ENCODE data around the gene DNAJC18. TPM values are rescaled to one million over a fixed set of nuclear protein-coding genes. Genes with fewer than 3 reads are reported as not detected.

Gene DNAJC18
- total and polyA plus RNA-seq, 2 experiments from 2014 or later = 10.9 to 13.4 TPM

DNA sequence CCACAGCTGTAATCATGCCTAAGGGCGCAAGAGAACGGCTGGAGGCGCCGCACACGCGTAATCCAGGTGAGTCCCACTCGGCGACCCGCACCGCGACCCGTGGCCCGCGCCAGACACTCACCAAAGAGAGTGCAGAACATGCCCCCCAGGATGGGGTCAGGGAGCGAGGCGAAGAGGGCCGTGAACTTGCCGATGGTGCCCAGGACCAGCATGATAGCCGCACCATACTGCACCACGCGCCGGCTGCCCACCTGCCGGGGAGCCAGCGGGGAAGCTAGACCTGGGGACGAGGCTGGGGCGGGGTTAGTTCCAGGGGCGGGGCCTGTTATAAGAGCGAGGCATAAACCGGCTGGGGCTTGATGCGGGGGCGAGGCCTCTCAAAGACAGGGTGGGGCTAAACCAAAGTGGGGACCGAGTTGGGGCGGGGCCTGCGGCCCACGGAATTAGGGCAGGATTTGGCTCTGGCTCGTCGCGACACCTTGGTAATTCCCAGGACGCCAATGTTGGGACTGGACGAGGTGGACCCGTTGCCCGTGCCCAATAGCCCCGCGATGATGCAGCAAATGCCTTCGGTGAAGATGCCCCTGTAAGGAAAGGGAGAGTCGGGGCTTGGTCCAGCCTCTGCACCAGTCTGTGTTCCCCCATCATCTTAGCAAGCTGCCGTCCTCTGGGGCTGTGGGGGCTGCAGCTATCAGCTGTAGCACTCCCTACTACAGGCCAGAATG lies 61.1 kb downstream of the DNAJC18 start:
- no peak overlapping the region for H3K4me3 ChIP-seq
- in situ Hi-C loops (cut with MboI) = no loop called here
- no peaks in the 10 kb centered on the region for H3K9me2 ChIP-seq (ENCODE audit: insufficient read depth)
- no peak overlapping the region for H2AFZ ChIP-seq
- no peak for TF ChIP-seq EZH2phosphoT487 (IDR thresholded peaks at IDR 0.05; ENCODE audit: insufficient read depth, low read depth)
- no peak for TF ChIP-seq EZH2 (IDR thresholded peaks at IDR 0.05; ENCODE audit: insufficient read depth, poor library complexity, severe bottlenecking)
- H3K9me3 ChIP-seq (ENCODE audit: low read depth) = no peaks in the 10 kb centered on the region
- peaks cover 8% of the 10 kb centered on the region; the same call in 1 of the 2 replicates for H3K4me1 ChIP-seq (ENCODE audit: insufficient read depth)
- DNase-seq = no peak
- H4K20me1 ChIP-seq (ENCODE audit: insufficient read depth) = no peaks in the 10 kb centered on the region
- no peak overlapping the region for H3K27ac ChIP-seq
- WGBS, 2 experiments (ENCODE audit: low coverage in 1 of 2, low lambda C conversion rate in 2 of 2, missing lambda C conversion rate in 2 of 2) = 74 to 77% methylated on average over 43 to 47 of the region's 47 CpGs
- no peaks in the 10 kb centered on the region for H3K27me3 ChIP-seq (replicated peaks; ENCODE audit: insufficient read depth)
- H3K4me2 ChIP-seq (ENCODE audit: unreplicated experiment) = no peak overlapping the region
- 0 out of 2 replicates have a peak, but pooled peaks cover 1% of the 10 kb centered on the region for H3K36me3 ChIP-seq (ENCODE audit: low read depth)
- no peak overlapping the region for H3K9ac ChIP-seq
- no peaks in the 10 kb centered on the region for H3K79me2 ChIP-seq (ENCODE audit: insufficient read depth)
- H3F3A ChIP-seq (ENCODE audit: insufficient read depth) = no peaks in the 10 kb centered on the region

GRCh38 chr5:139377226-139377625 lies 62.1 kb downstream of the DNAJC18 start:
- 98 to 100% methylated on average over 3 of the region's 3 CpGs for WGBS, 2 experiments (ENCODE audit: low coverage in 1 of 2, low lambda C conversion rate in 2 of 2, missing lambda C conversion rate in 2 of 2)
- Histone ChIP-seq H3K36me3 (ENCODE audit: low read depth) (0 out of 2 replicates have a peak, but pooled peaks cover 7% of the 10 kb centered on the region), H2AFZ (no peak overlapping the region), H3K4me2 (ENCODE audit: unreplicated experiment) (no peak overlapping the region), H3K4me1 (ENCODE audit: insufficient read depth) (peaks cover 8% of the 10 kb centered on the region; the same call in 1 of the 2 replicates), H3K79me2 (ENCODE audit: insufficient read depth) (no peaks in the 10 kb centered on the region), H3K4me3 (no peak overlapping the region), H3F3A (ENCODE audit: insufficient read depth) (no peaks in the 10 kb centered on the region), H4K20me1 (ENCODE audit: insufficient read depth) (no peaks in the 10 kb centered on the region), H3K27me3 (replicated peaks; ENCODE audit: insufficient read depth) (no peaks in the 10 kb centered on the region), H3K9ac (no peak overlapping the region), H3K27ac (no peak overlapping the region), H3K9me2 (ENCODE audit: insufficient read depth) (no peaks in the 10 kb centered on the region), H3K9me3 (ENCODE audit: low read depth) (no peaks in the 10 kb centered on the region)
- TF ChIP-seq EZH2 (IDR thresholded peaks at IDR 0.05; ENCODE audit: insufficient read depth, poor library complexity, severe bottlenecking) (no peak), EZH2phosphoT487 (IDR thresholded peaks at IDR 0.05; ENCODE audit: insufficient read depth, low read depth) (no peak)
- in situ Hi-C loops (cut with MboI) = no loop called here
- no peak for DNase-seq

- Histone ChIP-seq H3K36me3 (ENCODE audit: low read depth) (peaks cover 14% of the 10 kb centered on the region; the same call in 1 of the 2 replicates), H4K20me1 (ENCODE audit: insufficient read depth) (no peaks in the 10 kb centered on the region), H3K4me1 (ENCODE audit: insufficient read depth) (peaks cover 8% of the 10 kb centered on the region; the same call in 1 of the 2 replicates), H3K79me2 (ENCODE audit: insufficient read depth) (no peaks in the 10 kb centered on the region), H3K27me3 (replicated peaks; ENCODE audit: insufficient read depth) (no peaks in the 10 kb centered on the region), H3K4me2 (ENCODE audit: unreplicated experiment) (no peak overlapping the region), H3K9me2 (ENCODE audit: insufficient read depth) (no peaks in the 10 kb centered on the region), H3K4me3 (no peak overlapping the region), H3K9ac (no peak overlapping the region), H3F3A (ENCODE audit: insufficient read depth) (no peaks in the 10 kb centered on the region), H3K9me3 (ENCODE audit: low read depth) (no peaks in the 10 kb centered on the region), H3K27ac (no peak overlapping the region), H2AFZ (no peak overlapping the region)
- TF ChIP-seq EZH2 (IDR thresholded peaks at IDR 0.05; ENCODE audit: insufficient read depth, poor library complexity, severe bottlenecking) (no peak), EZH2phosphoT487 (IDR thresholded peaks at IDR 0.05; ENCODE audit: insufficient read depth, low read depth) (no peak)
- in situ Hi-C loops (cut with MboI) = no loop called here
- WGBS, 2 experiments (ENCODE audit: low coverage in 1 of 2, low lambda C conversion rate in 2 of 2, missing lambda C conversion rate in 2 of 2) = 82 to 83% methylated on average over 7 of the region's 7 CpGs
- no peak for DNase-seq
Observed at GRCh38 chr5:139376364-139376763, 63.0 kb downstream of the DNAJC18 start.

- in situ Hi-C loops (cut with MboI) = no loop called here
- Histone ChIP-seq H3K27me3 (replicated peaks; ENCODE audit: insufficient read depth) (no peaks in the 10 kb centered on the region), H3K27ac (no peak overlapping the region), H3K9me3 (ENCODE audit: low read depth) (no peaks in the 10 kb centered on the region), H2AFZ (no peak overlapping the region), H3K4me1 (ENCODE audit: insufficient read depth) (peaks cover 9% of the 10 kb centered on the region; the same call in 1 of the 2 replicates), H3K9ac (no peak overlapping the region), H3K79me2 (ENCODE audit: insufficient read depth) (0 out of 2 replicates have a peak, but pooled peaks cover 5% of the 10 kb centered on the region), H3K9me2 (ENCODE audit: insufficient read depth) (no peaks in the 10 kb centered on the region), H3F3A (ENCODE audit: insufficient read depth) (0 out of 2 replicates have a peak, but pooled peaks cover 2% of the 10 kb centered on the region), H4K20me1 (ENCODE audit: insufficient read depth) (no peaks in the 10 kb centered on the region), H3K4me2 (ENCODE audit: unreplicated experiment) (no peak overlapping the region), H3K36me3 (ENCODE audit: low read depth) (peaks cover 18% of the 10 kb centered on the region), H3K4me3 (no peak overlapping the region)
- no peak for DNase-seq
- no peak for TF ChIP-seq EZH2phosphoT487 (IDR thresholded peaks at IDR 0.05; ENCODE audit: insufficient read depth, low read depth)
- no peak for TF ChIP-seq EZH2 (IDR thresholded peaks at IDR 0.05; ENCODE audit: insufficient read depth, poor library complexity, severe bottlenecking)
- 57 to 77% methylated on average over 2 of the region's 2 CpGs for WGBS, 2 experiments (ENCODE audit: low coverage in 1 of 2, low lambda C conversion rate in 2 of 2, missing lambda C conversion rate in 2 of 2)
Observed at GRCh38 chr5:139374909-139375308, 64.4 kb downstream of the DNAJC18 start.

All from GM23248 (cell line).